ENCODE data around the gene SOCS2. TPM values are rescaled to one million over a fixed set of nuclear protein-coding genes. Genes with fewer than 3 reads are reported as not detected.

Gene SOCS2
- total and polyA plus RNA-seq, 2 of the 13 experiments (the other 11 are each of a cell fraction or from before 2014, with no cell fraction given) = 0.62 to 1.5 TPM

GRCh38 chr12:93570552-93571364 is 1.7 kb upstream of the SOCS2 start (continued):
- TF ChIP-seq, protein P1, sequence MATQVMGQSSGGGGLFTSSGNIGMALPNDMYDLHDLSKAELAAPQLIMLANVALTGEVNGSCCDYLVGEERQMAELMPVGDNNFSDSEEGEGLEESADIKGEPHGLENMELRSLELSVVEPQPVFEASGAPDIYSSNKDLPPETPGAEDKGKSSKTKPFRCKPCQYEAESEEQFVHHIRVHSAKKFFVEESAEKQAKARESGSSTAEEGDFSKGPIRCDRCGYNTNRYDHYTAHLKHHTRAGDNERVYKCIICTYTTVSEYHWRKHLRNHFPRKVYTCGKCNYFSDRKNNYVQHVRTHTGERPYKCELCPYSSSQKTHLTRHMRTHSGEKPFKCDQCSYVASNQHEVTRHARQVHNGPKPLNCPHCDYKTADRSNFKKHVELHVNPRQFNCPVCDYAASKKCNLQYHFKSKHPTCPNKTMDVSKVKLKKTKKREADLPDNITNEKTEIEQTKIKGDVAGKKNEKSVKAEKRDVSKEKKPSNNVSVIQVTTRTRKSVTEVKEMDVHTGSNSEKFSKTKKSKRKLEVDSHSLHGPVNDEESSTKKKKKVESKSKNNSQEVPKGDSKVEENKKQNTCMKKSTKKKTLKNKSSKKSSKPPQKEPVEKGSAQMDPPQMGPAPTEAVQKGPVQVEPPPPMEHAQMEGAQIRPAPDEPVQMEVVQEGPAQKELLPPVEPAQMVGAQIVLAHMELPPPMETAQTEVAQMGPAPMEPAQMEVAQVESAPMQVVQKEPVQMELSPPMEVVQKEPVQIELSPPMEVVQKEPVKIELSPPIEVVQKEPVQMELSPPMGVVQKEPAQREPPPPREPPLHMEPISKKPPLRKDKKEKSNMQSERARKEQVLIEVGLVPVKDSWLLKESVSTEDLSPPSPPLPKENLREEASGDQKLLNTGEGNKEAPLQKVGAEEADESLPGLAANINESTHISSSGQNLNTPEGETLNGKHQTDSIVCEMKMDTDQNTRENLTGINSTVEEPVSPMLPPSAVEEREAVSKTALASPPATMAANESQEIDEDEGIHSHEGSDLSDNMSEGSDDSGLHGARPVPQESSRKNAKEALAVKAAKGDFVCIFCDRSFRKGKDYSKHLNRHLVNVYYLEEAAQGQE (IDR thresholded peaks at IDR 0.05; ENCODE audit: borderline replicate concordance in 1 of 2, low read depth in 1 of 2, low read length in 2 of 2) = no peak
- TF ChIP-seq STAG1 (CRISPR knock-in tag; IDR thresholded peaks at IDR 0.05) (no peak), CREBL2 (CRISPR knock-in tag; IDR thresholded peaks at IDR 0.05; ENCODE audit: borderline replicate concordance) (0 out of 2 replicates have a peak, but pooled peaks have one; percentile 34), RNF2 (conservative IDR thresholded peaks at IDR 0.05; ENCODE audit: low read depth) (peak; percentile 90), ZNF777 (CRISPR knock-in tag; IDR thresholded peaks at IDR 0.05) (peak; percentile 86), LCORL (IDR thresholded peaks at IDR 0.05) (no peak), LCORL (CRISPR knock-in tag; IDR thresholded peaks at IDR 0.05) (0 out of 2 replicates have a peak, but pooled peaks have one; percentile 67), HNF1A (IDR thresholded peaks at IDR 0.05; ENCODE audit: low read depth) (no peak), HNF1A (CRISPR knock-in tag; IDR thresholded peaks at IDR 0.05; ENCODE audit: borderline replicate concordance) (peak; percentile 25; the same call in 1 of the 2 replicates), ZNF841 (CRISPR knock-in tag; IDR thresholded peaks at IDR 0.05; ENCODE audit: borderline replicate concordance) (no peak), KDM4B (CRISPR knock-in tag; IDR thresholded peaks at IDR 0.05) (peak; percentile 67; the same call in 1 of the 2 replicates), MBD4 (IDR thresholded peaks at IDR 0.05; ENCODE audit: borderline replicate concordance, low read length) (no peak), KLF12 (CRISPR knock-in tag; IDR thresholded peaks at IDR 0.05; ENCODE audit: borderline replicate concordance) (0 out of 2 replicates have a peak, but pooled peaks have one; percentile 33), ZNF326 (CRISPR knock-in tag; IDR thresholded peaks at IDR 0.05; ENCODE audit: borderline replicate concordance) (no peak), GATAD1 (CRISPR knock-in tag; IDR thresholded peaks at IDR 0.05) (0 out of 2 replicates have a peak, but pooled peaks have one; percentile 27), RARG (CRISPR knock-in tag; IDR thresholded peaks at IDR 0.05; ENCODE audit: low read depth) (0 out of 2 replicates have a peak, but pooled peaks have one; percentile 33), SSRP1 (CRISPR knock-in tag; IDR thresholded peaks at IDR 0.05) (no peak), PAX8 (CRISPR knock-in tag; IDR thresholded peaks at IDR 0.05; ENCODE audit: borderline replicate concordance) (0 out of 2 replicates have a peak, but pooled peaks have one; percentile 74), ZNF274 (CRISPR knock-in tag; IDR thresholded peaks at IDR 0.05) (peak; percentile 63; the same call in 1 of the 2 replicates), FOXP4 (CRISPR knock-in tag; IDR thresholded peaks at IDR 0.05) (peak; percentile 40; the same call in 1 of the 2 replicates)
